Measurements from ENCODE around the gene SAMM50. TPM values are rescaled to one million over a fixed set of nuclear protein-coding genes. Genes with fewer than 3 reads are reported as not detected.
A peak's percentile ranks its signal among the peaks of the same experiment; 100 is the strongest.

The SAMM50 gene
- total RNA-seq, 2 donors from 2014 or later, result 54.4 to 56.0 TPM

DNA sequence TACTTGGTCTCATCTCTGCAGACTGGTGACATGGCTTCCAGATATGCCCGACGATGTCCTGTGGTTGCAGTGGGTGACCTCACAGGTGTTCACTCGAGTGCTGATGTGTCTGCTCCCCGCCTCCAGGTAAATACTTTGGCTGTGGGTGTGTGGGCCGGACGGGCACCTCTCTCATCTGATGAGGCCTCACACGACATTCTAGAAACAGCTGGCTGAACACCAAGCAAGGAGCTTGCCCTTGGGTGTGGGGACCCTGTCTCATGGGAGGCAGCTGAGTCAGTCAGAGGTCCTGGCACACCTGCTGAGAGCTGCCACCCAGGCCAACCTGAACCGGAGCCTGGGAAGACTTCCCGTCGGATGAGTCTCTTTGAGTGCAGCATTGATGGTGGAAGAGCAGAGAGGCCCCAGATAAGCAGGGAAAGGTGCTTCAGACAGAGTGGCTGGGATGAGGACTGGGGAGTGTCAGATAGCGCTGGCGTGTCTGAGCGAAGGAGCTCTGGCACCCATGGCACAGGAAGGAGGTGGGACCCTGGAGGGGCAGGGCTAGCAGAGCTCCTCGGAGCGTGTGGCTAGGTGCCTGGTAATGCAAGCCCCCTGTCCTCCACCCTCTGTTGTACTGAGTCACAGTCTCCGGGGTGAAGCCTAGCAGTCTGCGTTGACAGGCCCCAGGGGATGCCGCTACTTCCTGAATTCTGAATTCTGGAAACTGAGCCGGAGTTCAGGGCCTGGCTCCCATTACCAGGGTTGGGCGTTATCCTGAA lies 10.4 kb upstream of the SAMM50 start:
- no peaks in the 10 kb centered on the region for H3K9me3 Mint-ChIP-seq
- no peaks in the 10 kb centered on the region for H3K27me3 Mint-ChIP-seq (ENCODE audit: insufficient read depth)
- H3K27ac Mint-ChIP-seq, result peak overlapping the region; percentile 85
- TF ChIP-seq CTCF (conservative IDR thresholded peaks at IDR 0.05), result no peak
- peaks cover 89% of the 10 kb centered on the region for H3K36me3 Mint-ChIP-seq (ENCODE audit: low read depth)
- WGBS, 2 experiments (ENCODE audit: insufficient coverage in 1 of 2, insufficient read length in 1 of 2), result 95 to 99% methylated on average over 19 to 20 of the region's 20 CpGs
- DNase-seq, result no peak
- Histone ChIP-seq H3K27me3 (ENCODE audit: control insufficient read depth, insufficient read depth, low read length, poor library complexity, severe bottlenecking) (no peaks in the 10 kb centered on the region), H3K9me3 (ENCODE audit: control insufficient read depth, low read length) (peaks cover 6% of the 10 kb centered on the region), H3K36me3 (ENCODE audit: control insufficient read depth, insufficient read depth, low read length) (peaks cover 82% of the 10 kb centered on the region), H3K9ac (ENCODE audit: extremely low read depth, low read length, poor library complexity, severe bottlenecking) (no peak overlapping the region), H3K27ac (ENCODE audit: low read depth, low read length) (no peak overlapping the region), H3K4me3 (ENCODE audit: low read length) (no peak overlapping the region), H3K4me1 (ENCODE audit: control insufficient read depth, insufficient read depth, low read length) (no peaks in the 10 kb centered on the region)
- H3K4me1 Mint-ChIP-seq, result peaks cover 5% of the 10 kb centered on the region
- H3K4me3 Mint-ChIP-seq, result no peak overlapping the region

DNA sequence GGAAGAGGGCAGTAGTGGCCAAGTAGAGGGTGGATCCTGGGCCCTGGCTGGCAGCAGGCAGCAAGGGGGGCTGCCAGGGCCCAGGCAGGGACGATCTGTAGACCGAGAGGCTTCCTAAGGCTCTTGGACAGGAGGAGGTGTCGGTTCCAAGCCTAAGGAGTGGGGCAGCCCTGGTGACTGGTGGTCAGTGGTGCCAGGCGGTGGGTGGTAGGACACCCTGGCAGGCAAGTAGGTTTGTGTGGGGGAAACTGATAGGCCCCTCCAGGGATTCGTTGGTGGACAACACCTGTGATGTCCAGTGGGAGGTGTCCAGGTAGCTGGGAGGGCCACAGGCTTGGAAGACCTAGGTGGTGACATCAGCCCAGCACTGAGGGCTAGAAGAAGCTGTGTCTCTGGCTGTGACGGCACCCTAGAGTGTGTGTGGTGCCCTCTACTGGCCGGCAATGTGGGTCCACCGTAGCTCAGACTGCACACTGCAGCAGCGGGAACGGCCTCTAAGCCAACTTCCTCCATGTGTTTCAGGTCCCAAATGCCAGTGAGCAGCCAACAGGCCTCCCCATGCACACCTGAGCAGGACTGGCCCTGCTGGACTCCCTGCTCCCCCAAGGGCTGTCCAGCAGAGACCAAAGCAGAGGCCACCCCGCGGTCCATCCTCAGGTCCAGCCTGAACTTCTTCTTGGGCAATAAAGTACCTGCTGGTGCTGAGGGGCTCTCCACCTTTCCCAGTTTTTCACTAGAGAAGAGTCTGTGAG lies 9.4 kb upstream of the SAMM50 start:
- H3K36me3 Mint-ChIP-seq (ENCODE audit: low read depth), result peaks cover 85% of the 10 kb centered on the region
- H3K9me3 ChIP-seq (ENCODE audit: control insufficient read depth, low read length), result peaks cover 6% of the 10 kb centered on the region
- H3K9ac ChIP-seq (ENCODE audit: extremely low read depth, low read length, poor library complexity, severe bottlenecking), result no peak overlapping the region
- H3K4me3 ChIP-seq (ENCODE audit: low read length), result no peak overlapping the region
- peak; percentile 84 for TF ChIP-seq CTCF (conservative IDR thresholded peaks at IDR 0.05)
- no peaks in the 10 kb centered on the region for H3K4me1 ChIP-seq (ENCODE audit: control insufficient read depth, insufficient read depth, low read length)
- peak overlapping the region; percentile 85 for H3K27ac Mint-ChIP-seq
- peaks cover 74% of the 10 kb centered on the region for H3K36me3 ChIP-seq (ENCODE audit: control insufficient read depth, insufficient read depth, low read length)
- no peaks in the 10 kb centered on the region for H3K9me3 Mint-ChIP-seq
- no peak overlapping the region for H3K27ac ChIP-seq (ENCODE audit: low read depth, low read length)
- no peaks in the 10 kb centered on the region for H3K27me3 Mint-ChIP-seq (ENCODE audit: insufficient read depth)
- H3K4me3 Mint-ChIP-seq, result no peak overlapping the region
- H3K27me3 ChIP-seq (ENCODE audit: control insufficient read depth, insufficient read depth, low read length, poor library complexity, severe bottlenecking), result no peaks in the 10 kb centered on the region
- 72 to 78% methylated on average over 7 to 12 of the region's 12 CpGs for WGBS, 2 experiments (ENCODE audit: insufficient coverage in 1 of 2, insufficient read length in 1 of 2)
- peak; percentile 90 for DNase-seq
- H3K4me1 Mint-ChIP-seq, result peaks cover 5% of the 10 kb centered on the region

- Mint-ChIP-seq H3K27me3 (ENCODE audit: insufficient read depth) (no peaks in the 10 kb centered on the region), H3K27ac (no peak overlapping the region), H3K4me3 (no peak overlapping the region), H3K36me3 (ENCODE audit: low read depth) (peaks cover 79% of the 10 kb centered on the region), H3K4me1 (peaks cover 5% of the 10 kb centered on the region), H3K9me3 (no peaks in the 10 kb centered on the region)
- Histone ChIP-seq H3K4me3 (ENCODE audit: low read length) (no peak overlapping the region), H3K27me3 (ENCODE audit: control insufficient read depth, insufficient read depth, low read length, poor library complexity, severe bottlenecking) (no peaks in the 10 kb centered on the region), H3K4me1 (ENCODE audit: control insufficient read depth, insufficient read depth, low read length) (no peaks in the 10 kb centered on the region), H3K9ac (ENCODE audit: extremely low read depth, low read length, poor library complexity, severe bottlenecking) (no peak overlapping the region), H3K9me3 (ENCODE audit: control insufficient read depth, low read length) (peaks cover 6% of the 10 kb centered on the region), H3K36me3 (ENCODE audit: control insufficient read depth, insufficient read depth, low read length) (peaks cover 69% of the 10 kb centered on the region), H3K27ac (ENCODE audit: low read depth, low read length) (no peak overlapping the region)
- 96 to 98% methylated on average over 7 of the region's 7 CpGs for WGBS, 2 experiments (ENCODE audit: insufficient coverage in 1 of 2, insufficient read length in 1 of 2)
- no peak for DNase-seq
- no peak for TF ChIP-seq CTCF (conservative IDR thresholded peaks at IDR 0.05)
Observed at GRCh38 chr22:43946384-43946667, 8.9 kb upstream of the SAMM50 start.
